Mucosa of stomach (tissue), 1 donor: ENCODE data around the gene SMIM5.

ENCODE experiments used
- H3K27me3 ChIP-seq: one replicate; pipeline ENCODE4 v1.7.0; 2013; ENCODE audit warnings: mild to moderate bottlenecking, low read length; ENCODE audit not compliant: control insufficient read depth, insufficient read depth
- H3K36me3 ChIP-seq: one replicate; pipeline ENCODE4 v1.7.0; 2013; ENCODE audit warnings: low read length; ENCODE audit not compliant: control insufficient read depth, insufficient read depth
- H3K4me1 ChIP-seq: one replicate; pipeline ENCODE4 v1.7.0; 2013; ENCODE audit warnings: mild to moderate bottlenecking, low read length; ENCODE audit not compliant: control insufficient read depth, insufficient read depth
- H3K4me3 ChIP-seq: one replicate; pipeline ENCODE4 v1.7.0; 2013; ENCODE audit warnings: low read length
- H3K9ac ChIP-seq: one replicate; pipeline ENCODE4 v1.7.0; 2013; ENCODE audit warnings: mild to moderate bottlenecking, low read length, moderate library complexity
- H3K9me3 ChIP-seq: one replicate; pipeline ENCODE4 v1.7.0; 2013; ENCODE audit warnings: mild to moderate bottlenecking, low read length, moderate library complexity; ENCODE audit not compliant: control insufficient read depth
- donor health status: Pancreatic carcinoma.

SMIM5 gene

DNA sequence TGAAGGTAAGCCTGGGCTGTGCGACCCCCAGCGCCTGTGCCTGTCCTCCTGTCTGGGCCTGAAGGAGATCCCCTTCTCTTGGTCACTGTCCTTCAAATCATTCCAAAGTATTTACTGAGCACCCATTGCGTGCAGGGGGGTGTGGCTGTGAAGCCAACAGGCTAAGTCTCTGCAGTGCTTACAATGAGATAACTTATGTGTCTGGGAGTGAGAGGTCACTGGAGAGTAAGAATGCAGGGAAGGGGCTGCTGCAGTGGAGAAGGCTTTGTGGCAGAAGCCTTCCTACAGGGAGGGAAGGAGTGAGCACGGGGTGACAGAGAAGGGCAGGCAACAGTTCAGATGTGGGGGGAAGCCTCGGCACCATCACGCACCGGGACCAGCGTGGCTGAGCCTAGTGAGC lies 11.2 kb upstream of the SMIM5 start:
- Histone ChIP-seq H3K4me1 (no peaks in the 10 kb centered on the region), H3K4me3 (no peak overlapping the region), H3K36me3 (peaks cover 8% of the 10 kb centered on the region), H3K27me3 (no peaks in the 10 kb centered on the region), H3K9ac (no peak overlapping the region), H3K9me3 (no peaks in the 10 kb centered on the region)

DNA sequence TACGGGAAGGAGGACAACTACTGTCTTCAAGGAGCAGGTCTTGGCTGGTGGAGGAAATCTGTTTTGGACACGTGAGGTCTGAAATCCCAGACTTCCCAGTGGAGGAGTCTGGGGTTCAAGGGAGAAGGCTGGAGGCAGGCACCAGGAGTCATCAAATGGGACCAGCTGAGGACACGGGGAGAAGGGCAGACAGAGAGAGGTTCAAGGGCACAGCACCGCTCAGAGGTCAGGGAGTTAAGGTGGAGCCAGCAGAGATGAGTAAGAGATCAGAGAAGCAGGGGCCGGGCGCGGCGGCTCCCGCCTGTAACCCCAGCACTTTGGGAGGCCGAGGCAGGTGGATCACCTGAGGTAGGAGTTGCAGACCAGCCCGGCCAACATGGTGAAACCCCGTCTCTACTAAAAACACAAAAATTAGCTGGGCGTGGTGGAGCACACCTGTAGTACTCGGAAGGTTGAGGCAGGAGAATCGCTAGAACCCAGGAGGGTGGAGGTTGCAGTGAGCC lies 10.4 kb upstream of the SMIM5 start:
- H3K4me3 ChIP-seq: no peak overlapping the region
- no peaks in the 10 kb centered on the region for H3K9me3 ChIP-seq
- H3K4me1 ChIP-seq: no peaks in the 10 kb centered on the region
- H3K9ac ChIP-seq: no peak overlapping the region
- peaks cover 10% of the 10 kb centered on the region for H3K36me3 ChIP-seq
- no peaks in the 10 kb centered on the region for H3K27me3 ChIP-seq

DNA sequence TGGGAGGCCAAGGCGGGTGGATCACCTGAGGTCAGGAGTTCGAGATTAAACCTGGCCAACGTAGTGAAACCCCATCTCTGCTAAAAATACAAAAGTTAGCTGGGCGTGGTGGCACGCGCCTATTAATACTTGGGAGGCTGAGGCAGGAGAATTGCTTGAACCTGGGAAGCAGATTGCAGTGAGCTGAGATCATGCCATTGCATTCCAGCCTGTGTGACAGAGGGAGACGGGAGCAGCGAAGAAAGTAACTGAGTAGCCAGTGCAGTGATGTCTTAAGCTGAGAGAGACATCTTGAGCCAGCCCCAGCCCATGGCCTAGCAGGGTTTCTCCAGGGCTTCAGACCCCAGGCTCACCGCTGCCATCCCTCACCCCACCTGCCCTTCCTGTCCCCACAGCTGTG lies 9.8 kb upstream of the SMIM5 start:
- Histone ChIP-seq H3K4me1 (no peaks in the 10 kb centered on the region), H3K4me3 (no peak overlapping the region), H3K9ac (no peak overlapping the region), H3K27me3 (no peaks in the 10 kb centered on the region), H3K36me3 (peaks cover 10% of the 10 kb centered on the region), H3K9me3 (no peaks in the 10 kb centered on the region)

DNA sequence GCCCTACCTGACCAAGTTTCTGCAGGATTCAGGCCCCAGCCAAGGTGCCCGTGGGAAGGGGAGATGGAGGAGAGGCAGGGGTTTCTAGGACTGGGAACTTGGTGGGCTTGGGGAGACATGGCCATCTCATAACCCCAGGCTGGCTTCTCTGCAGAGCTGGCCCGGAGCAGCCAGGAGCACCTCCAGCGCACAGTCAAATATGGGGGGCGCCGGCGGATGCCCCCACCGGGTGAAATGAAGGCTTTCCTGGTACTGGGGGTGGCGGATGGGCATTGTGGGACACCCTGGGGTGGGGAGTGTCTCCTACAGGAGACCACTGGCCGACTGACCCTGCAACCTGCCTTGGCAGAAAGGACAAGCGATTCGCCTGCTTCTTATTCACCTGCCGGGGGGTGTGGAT lies 9.2 kb upstream of the SMIM5 start:
- H3K36me3 ChIP-seq: peaks cover 10% of the 10 kb centered on the region
- H3K4me1 ChIP-seq: no peaks in the 10 kb centered on the region
- H3K9me3 ChIP-seq: no peaks in the 10 kb centered on the region
- no peaks in the 10 kb centered on the region for H3K27me3 ChIP-seq
- H3K9ac ChIP-seq: no peak overlapping the region
- H3K4me3 ChIP-seq: no peak overlapping the region

DNA sequence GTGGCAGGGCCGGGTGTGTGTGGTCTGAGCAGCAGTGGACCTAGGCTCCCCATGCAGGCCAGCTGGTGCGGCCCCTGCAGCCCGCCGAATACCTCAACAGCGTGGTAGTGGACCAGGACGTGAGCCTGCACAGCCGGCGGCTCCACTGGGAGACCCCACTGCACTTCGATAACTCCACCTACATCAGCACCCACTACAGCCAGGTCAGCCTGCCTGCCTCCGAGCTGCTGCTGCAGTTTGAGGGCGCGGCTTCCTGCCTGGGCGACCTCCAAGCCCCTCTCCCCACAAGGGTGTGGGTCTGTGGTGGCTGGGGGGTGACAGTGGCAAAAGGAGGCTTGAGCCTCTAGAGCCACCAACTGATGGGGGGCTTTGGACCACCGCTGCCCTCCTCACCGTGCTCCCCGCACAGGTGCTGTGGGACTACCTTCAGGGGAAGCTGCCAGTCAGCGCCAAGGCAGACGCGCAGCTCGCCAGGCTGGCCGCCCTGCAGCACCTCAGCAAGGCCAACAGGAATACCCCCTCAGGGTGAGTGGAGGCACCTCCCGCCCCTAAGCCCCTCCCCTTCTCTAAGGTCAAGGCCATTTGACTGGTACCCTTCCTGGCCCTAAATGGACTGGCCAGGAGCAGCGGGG lies 8.4 kb upstream of the SMIM5 start:
- H3K36me3 ChIP-seq: peaks cover 14% of the 10 kb centered on the region

DNA sequence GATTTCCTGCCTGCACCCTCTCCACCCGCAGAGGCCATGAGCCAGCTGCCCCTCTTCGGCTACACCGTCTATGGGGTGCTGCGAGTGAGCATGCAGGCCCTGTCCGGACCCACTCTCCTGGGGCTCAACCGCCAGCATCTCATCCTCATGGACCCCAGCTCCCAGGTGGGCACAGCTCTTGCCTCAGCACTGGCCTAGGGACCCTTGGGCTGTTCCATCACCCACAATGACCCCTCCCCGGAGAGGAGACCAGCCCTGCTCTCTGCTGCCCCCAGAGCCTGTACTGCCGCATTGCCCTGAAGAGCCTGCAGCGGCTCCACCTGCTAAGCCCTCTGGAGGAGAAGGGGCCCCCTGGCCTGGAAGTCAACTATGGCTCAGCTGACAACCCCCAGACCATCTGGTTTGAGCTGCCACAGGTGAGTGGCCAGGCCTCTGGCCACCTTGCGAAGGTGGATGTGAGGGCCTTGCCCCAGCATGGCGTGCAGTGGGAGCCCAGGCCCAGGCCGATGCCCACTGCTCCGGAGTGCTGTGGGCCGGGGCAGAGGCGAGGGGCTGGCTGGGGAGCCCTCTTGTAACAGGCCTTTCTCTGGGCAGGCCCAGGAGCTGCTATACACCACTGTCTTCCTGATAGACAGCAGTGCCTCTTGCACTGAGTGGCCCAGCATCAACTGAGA lies 7.3 kb upstream of the SMIM5 start:
- Histone ChIP-seq H3K4me3 (no peak overlapping the region), H3K36me3 (peaks cover 21% of the 10 kb centered on the region), H3K27me3 (no peaks in the 10 kb centered on the region), H3K4me1 (no peaks in the 10 kb centered on the region), H3K9ac (no peak overlapping the region), H3K9me3 (no peaks in the 10 kb centered on the region)

More for the DNA sequence above, 8.4 kb upstream of the SMIM5 start:
- Histone ChIP-seq H3K4me1 (no peaks in the 10 kb centered on the region), H3K27me3 (no peaks in the 10 kb centered on the region), H3K9me3 (no peaks in the 10 kb centered on the region), H3K4me3 (no peak overlapping the region), H3K9ac (no peak overlapping the region)

DNA sequence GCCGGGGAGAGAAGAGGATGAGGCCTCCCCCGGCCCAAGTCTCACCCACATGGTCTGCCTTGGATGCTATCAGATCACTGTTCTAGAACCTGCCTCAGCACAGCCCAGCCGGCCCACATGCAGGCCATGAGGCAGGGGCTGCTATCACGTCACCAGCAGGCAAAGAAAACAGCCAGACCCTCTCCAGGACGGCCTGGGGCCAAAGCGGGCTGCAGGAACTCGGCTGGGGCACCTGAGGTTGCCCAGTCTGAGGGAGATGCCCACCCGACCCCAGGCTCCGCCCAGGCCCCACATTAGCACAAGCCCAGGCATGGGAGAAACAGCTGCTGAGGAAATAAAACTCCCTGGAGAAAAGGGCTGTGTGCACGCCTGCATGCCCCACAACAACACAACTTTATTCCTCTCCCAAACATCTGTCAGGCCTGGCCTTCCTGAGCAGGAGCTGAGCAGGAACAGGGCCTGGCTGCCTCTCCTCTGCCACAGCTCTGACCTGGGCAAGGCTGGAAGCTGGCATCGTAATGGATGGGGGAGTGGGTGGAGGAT lies 6.7 kb upstream of the SMIM5 start:
- H3K4me1 ChIP-seq: no peaks in the 10 kb centered on the region
- peaks cover 21% of the 10 kb centered on the region for H3K36me3 ChIP-seq
- H3K9me3 ChIP-seq: no peaks in the 10 kb centered on the region
- H3K27me3 ChIP-seq: no peaks in the 10 kb centered on the region
- no peak overlapping the region for H3K4me3 ChIP-seq
- no peak overlapping the region for H3K9ac ChIP-seq

DNA sequence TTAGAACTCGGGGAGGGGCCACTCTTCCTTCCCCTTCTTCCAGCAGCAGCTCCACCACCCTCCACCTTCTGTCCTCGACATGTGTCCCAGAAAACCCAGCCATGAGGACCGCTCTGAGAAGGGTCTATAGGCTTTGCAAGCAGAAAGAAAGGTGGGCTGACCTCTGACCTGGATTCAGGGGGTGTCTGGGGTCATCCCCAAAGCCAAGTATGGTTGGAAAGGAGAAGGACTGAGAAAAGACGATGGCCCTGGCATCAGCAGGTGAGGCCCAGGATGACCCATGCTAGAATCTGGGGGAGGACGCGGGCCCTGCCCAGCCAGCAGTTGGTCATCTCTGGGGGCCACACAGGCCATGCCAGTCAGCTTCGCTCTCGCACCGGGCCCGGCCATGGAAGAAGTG lies 6.1 kb upstream of the SMIM5 start:
- no peaks in the 10 kb centered on the region for H3K4me1 ChIP-seq
- H3K4me3 ChIP-seq: no peak overlapping the region
- peaks cover 21% of the 10 kb centered on the region for H3K36me3 ChIP-seq
- H3K9ac ChIP-seq: no peak overlapping the region
- no peaks in the 10 kb centered on the region for H3K9me3 ChIP-seq
- no peaks in the 10 kb centered on the region for H3K27me3 ChIP-seq

DNA sequence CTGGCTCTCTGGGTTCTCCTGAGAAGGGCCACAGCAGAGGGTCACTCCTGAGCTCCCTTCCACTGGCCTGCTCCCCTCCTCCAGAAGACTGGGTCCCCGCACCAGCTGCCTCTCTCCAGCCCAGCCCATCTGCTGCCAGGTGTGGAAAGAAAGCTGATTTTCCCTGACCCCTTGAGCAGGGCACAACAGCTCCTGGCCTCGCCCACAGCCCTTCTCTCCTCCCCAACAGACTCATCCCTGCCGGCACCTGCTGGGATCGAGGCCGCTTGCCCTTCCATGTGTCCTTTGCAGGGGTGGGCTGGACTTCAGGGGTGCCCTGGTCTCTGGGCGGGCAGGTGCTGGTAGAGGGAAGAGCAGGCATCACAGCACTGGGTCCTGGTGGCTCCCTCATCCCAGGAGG lies 4.8 kb upstream of the SMIM5 start:
- Histone ChIP-seq H3K36me3 (peaks cover 21% of the 10 kb centered on the region), H3K27me3 (no peaks in the 10 kb centered on the region), H3K4me3 (no peak overlapping the region), H3K9me3 (no peaks in the 10 kb centered on the region), H3K9ac (no peak overlapping the region), H3K4me1 (peaks cover 11% of the 10 kb centered on the region)

DNA sequence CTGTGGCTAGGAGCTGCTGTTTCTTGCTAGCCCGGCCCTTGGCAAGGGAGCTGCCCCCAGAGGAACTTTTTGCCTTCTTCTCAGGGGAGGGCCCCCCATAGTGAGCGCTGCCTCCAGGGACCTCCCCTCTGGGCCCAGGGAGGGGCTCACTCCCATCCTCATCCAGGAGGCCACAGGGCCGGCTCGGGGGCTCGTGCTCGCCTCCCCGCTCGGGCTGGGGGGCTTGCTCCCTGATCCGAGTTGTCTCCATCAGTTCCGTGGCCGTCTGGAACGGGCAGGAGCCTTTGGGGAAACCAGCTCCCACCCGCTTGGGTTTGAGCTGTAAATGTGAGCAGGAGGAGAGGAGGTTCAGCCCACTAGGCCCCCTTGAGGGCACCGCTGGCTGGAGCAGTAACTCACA lies 4.1 kb upstream of the SMIM5 start:
- no peaks in the 10 kb centered on the region for H3K9me3 ChIP-seq
- no peak overlapping the region for H3K9ac ChIP-seq
- no peaks in the 10 kb centered on the region for H3K27me3 ChIP-seq
- H3K36me3 ChIP-seq: peaks cover 21% of the 10 kb centered on the region
- no peak overlapping the region for H3K4me3 ChIP-seq
- H3K4me1 ChIP-seq: peaks cover 18% of the 10 kb centered on the region

DNA sequence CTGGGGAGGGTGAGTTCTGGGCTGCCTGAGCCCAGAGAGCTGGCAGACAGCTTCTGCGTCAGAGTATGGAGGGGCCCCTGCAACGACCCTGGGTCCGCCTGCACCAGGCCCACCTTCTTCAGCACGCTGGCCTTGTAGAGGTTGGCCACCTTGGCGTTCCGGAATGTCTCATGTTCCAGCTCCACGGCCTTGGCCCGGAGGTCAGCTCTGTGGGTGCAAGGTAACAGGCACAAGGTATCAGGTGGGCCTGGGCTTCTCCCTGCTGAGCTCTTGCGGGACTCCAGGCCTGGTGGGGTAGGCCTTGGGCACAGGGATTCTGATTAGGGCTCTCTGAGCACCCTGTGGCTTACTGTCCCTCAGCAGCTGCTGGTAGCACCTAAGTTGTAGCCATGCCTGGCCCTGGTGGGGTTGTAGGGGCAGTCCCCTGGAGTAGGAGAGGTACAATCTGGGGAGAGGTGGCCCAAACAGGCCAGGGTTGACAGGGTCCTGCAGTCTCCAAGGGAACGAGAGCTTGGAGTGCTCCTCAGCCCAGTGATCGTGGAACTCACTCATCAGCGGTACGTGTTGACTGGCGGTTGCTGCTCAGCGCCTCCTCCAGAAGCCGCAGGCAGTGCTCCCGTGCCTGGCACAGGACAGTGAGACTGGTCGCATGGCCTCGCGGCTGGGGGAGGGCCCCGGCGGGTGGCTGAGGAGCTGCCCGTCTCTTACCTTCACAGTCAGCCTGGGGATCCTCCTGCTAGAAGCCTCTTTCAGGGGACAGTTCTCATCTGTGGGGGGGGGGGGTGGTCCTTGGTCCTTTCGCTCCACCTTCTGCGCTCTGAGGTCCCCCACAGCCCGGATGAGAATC lies 2.9 kb upstream of the SMIM5 start:
- no peak overlapping the region for H3K4me3 ChIP-seq
- peaks cover 29% of the 10 kb centered on the region for H3K4me1 ChIP-seq
- H3K36me3 ChIP-seq: peaks cover 21% of the 10 kb centered on the region
- no peaks in the 10 kb centered on the region for H3K9me3 ChIP-seq
- no peak overlapping the region for H3K9ac ChIP-seq
- H3K27me3 ChIP-seq: no peaks in the 10 kb centered on the region

DNA sequence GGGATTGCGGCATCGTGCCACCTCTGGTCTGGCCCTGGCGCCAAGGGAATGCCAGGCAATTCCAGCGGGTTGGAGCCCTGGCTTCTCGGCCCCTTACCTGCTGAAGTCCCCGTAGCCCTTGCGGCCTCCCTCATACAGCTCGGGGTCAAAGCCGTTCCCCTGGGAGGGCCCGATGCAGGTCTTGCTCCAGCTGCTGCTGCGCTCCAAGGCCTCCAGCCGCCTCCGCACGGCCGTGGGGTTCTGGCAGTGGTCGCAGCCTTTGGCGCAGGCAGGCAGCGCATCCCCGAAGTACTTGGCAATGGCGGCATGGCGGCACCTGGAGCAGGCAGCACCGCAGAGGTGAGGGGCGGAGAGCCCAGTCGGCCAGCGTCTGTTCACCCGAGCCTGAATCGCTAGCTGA lies 1.9 kb upstream of the SMIM5 start:
- Histone ChIP-seq H3K27me3 (no peaks in the 10 kb centered on the region), H3K9ac (no peak overlapping the region), H3K36me3 (peaks cover 18% of the 10 kb centered on the region), H3K4me1 (peaks cover 38% of the 10 kb centered on the region), H3K4me3 (no peak overlapping the region), H3K9me3 (no peaks in the 10 kb centered on the region)
